ENCODE data around the gene COQ10A.
A peak's percentile ranks its signal among the peaks of the same experiment; 100 is the strongest.
"Not testable (repeated sequence)": the region's sequence is repeated elsewhere in the genome, so short reads cannot be mapped to it uniquely, and the experiment has no call there.

Gene COQ10A

GRCh38 chr12:56243731-56244181, 23.0 kb upstream of the COQ10A start:
- DNase-seq (ENCODE audit: low read depth): no peak

GRCh38 chr12:56244494-56244893, 22.2 kb upstream of the COQ10A start:
- DNase-seq (ENCODE audit: low read depth): no peak

- no peak for DNase-seq (ENCODE audit: low read depth)
These were observed 18.8 kb upstream of the COQ10A start for GRCh38 chr12:56247923-56248322.

GRCh38 chr12:56248711-56249110, 18.0 kb upstream of the COQ10A start:
- DNase-seq (ENCODE audit: low read depth): no peak

GRCh38 chr12:56252649-56253048, 14.1 kb upstream of the COQ10A start:
- no peak for DNase-seq (ENCODE audit: low read depth)

GRCh38 chr12:56253091-56253490, 13.7 kb upstream of the COQ10A start:
- DNase-seq (ENCODE audit: low read depth): no peak

GRCh38 chr12:56255671-56256070, 11.1 kb upstream of the COQ10A start:
- DNase-seq (ENCODE audit: low read depth): no peak

- DNase-seq (ENCODE audit: low read depth): peak; percentile 71
These were observed 10.3 kb upstream of the COQ10A start for GRCh38 chr12:56256326-56256960.

- DNase-seq (ENCODE audit: low read depth): no peak
These were observed 9.7 kb upstream of the COQ10A start for GRCh38 chr12:56257071-56257470.

GRCh38 chr12:56257491-56258067, 9.2 kb upstream of the COQ10A start:
- DNase-seq (ENCODE audit: low read depth): no peak

GRCh38 chr12:56258068-56258819, 8.5 kb upstream of the COQ10A start, which contains the start of gene ANKRD52:
TSS of gene ANKRD52 (minus strand) at chr12:56258384. CDS start at chr12:56258269, 115 bp downstream.
- DNase-seq (ENCODE audit: low read depth): peak; percentile 42

- DNase-seq (ENCODE audit: low read depth): no peak
These were observed 7.9 kb upstream of the COQ10A start for GRCh38 chr12:56258820-56259183.

GRCh38 chr12:56260380-56260779, 6.4 kb upstream of the COQ10A start:
- no peak for DNase-seq (ENCODE audit: low read depth)

GRCh38 chr12:56260921-56261320, 5.8 kb upstream of the COQ10A start:
- no peak for DNase-seq (ENCODE audit: low read depth)

GRCh38 chr12:56261503-56262232, 5.1 kb upstream of the COQ10A start:
- DNase-seq (ENCODE audit: low read depth): peak; percentile 60

- DNase-seq (ENCODE audit: low read depth): not testable (repeated sequence)
These were observed 3.8 kb upstream of the COQ10A start for GRCh38 chr12:56262955-56263354.

GRCh38 chr12:56266068-56266692, 562 bp upstream of the COQ10A start:
- not testable (repeated sequence) for DNase-seq (ENCODE audit: low read depth)

GRCh38 chr12:56267443-56268071, 815 bp downstream of the COQ10A start:
- no peak for DNase-seq (ENCODE audit: low read depth)

- DNase-seq (ENCODE audit: low read depth): no peak
These were observed 4.3 kb downstream of the COQ10A start for GRCh38 chr12:56271031-56271430.

GRCh38 chr12:56272468-56272867, 5.7 kb downstream of the COQ10A start:
- not testable (repeated sequence) for DNase-seq (ENCODE audit: low read depth)

- no peak for DNase-seq (ENCODE audit: low read depth)
These were observed 7.6 kb downstream of the COQ10A start for GRCh38 chr12:56274299-56274698.

- no peak for DNase-seq (ENCODE audit: low read depth)
These were observed 12.2 kb downstream of the COQ10A start for GRCh38 chr12:56278905-56279304.

Measured in fibroblast of the conjunctiva (primary cell).